ENCODE measurements around the gene ATP8A2.

Gene ATP8A2

GRCh38 chr13:25686831-25687470 lies 315.2 kb downstream of the ATP8A2 start:
- DNase-seq (ENCODE audit: low spot score): no peak

- DNase-seq (ENCODE audit: low spot score): no peak
Measured at GRCh38 chr13:25687471-25688225, 315.9 kb downstream of the ATP8A2 start.

GRCh38 chr13:25688536-25688935 lies 316.8 kb downstream of the ATP8A2 start:
- no peak for DNase-seq (ENCODE audit: low spot score)

GRCh38 chr13:25689539-25689938 lies 317.8 kb downstream of the ATP8A2 start:
- DNase-seq (ENCODE audit: low spot score): no peak

- DNase-seq (ENCODE audit: low spot score): no peak
Measured at GRCh38 chr13:25690582-25690981, 318.8 kb downstream of the ATP8A2 start.

GRCh38 chr13:25691654-25692053 lies 319.9 kb downstream of the ATP8A2 start:
- no peak for DNase-seq (ENCODE audit: low spot score)

- DNase-seq (ENCODE audit: low spot score): no peak
Measured at GRCh38 chr13:25692099-25692498, 320.3 kb downstream of the ATP8A2 start.

- no peak for DNase-seq (ENCODE audit: low spot score)
Measured at GRCh38 chr13:25699056-25699455, 327.3 kb downstream of the ATP8A2 start.

- no peak for DNase-seq (ENCODE audit: low spot score)
Measured at GRCh38 chr13:25699600-25699999, 327.8 kb downstream of the ATP8A2 start.

- DNase-seq (ENCODE audit: low spot score): no peak
Measured at GRCh38 chr13:25701304-25701703, 329.5 kb downstream of the ATP8A2 start.

GRCh38 chr13:25702386-25702785 lies 330.6 kb downstream of the ATP8A2 start:
- no peak for DNase-seq (ENCODE audit: low spot score)

- DNase-seq (ENCODE audit: low spot score): no peak
Measured at GRCh38 chr13:25707726-25708125, 336.0 kb downstream of the ATP8A2 start.

GRCh38 chr13:25708268-25708667 lies 336.5 kb downstream of the ATP8A2 start:
- DNase-seq (ENCODE audit: low spot score): no peak

- no peak for DNase-seq (ENCODE audit: low spot score)
Measured at GRCh38 chr13:25709088-25709487, 337.3 kb downstream of the ATP8A2 start.

- no peak for DNase-seq (ENCODE audit: low spot score)
Measured at GRCh38 chr13:25715760-25716159, 344.0 kb downstream of the ATP8A2 start.

- no peak for DNase-seq (ENCODE audit: low spot score)
Measured at GRCh38 chr13:25717666-25718197, 346.0 kb downstream of the ATP8A2 start.

- no peak for DNase-seq (ENCODE audit: low spot score)
Measured at GRCh38 chr13:25719666-25720065, 347.9 kb downstream of the ATP8A2 start.

- DNase-seq (ENCODE audit: low spot score): no peak
Measured at GRCh38 chr13:25722893-25723292, 351.1 kb downstream of the ATP8A2 start.

GRCh38 chr13:25725104-25725503 lies 353.3 kb downstream of the ATP8A2 start:
- no peak for DNase-seq (ENCODE audit: low spot score)

GRCh38 chr13:25727250-25727649 lies 355.5 kb downstream of the ATP8A2 start:
- DNase-seq (ENCODE audit: low spot score): no peak

GRCh38 chr13:25727810-25728209 lies 356.0 kb downstream of the ATP8A2 start:
- no peak for DNase-seq (ENCODE audit: low spot score)

GRCh38 chr13:25729201-25729600 lies 357.4 kb downstream of the ATP8A2 start:
- DNase-seq (ENCODE audit: low spot score): no peak

GRCh38 chr13:25731037-25731436 lies 359.3 kb downstream of the ATP8A2 start:
- DNase-seq (ENCODE audit: low spot score): no peak

Measured in pons (tissue), 1 donor.